HG02798 (cell line): Measurements from ENCODE around the gene NRXN3.

Source experiments
- ATAC-seq: cut with Tn5 transposase; IDR thresholded peaks from one replicate; pipeline ENCODE4 v1.9.1; 2021; ENCODE audit warnings: mild to moderate bottlenecking; ENCODE audit not compliant: unreplicated experiment, poor library complexity

NRXN3 gene

DNA sequence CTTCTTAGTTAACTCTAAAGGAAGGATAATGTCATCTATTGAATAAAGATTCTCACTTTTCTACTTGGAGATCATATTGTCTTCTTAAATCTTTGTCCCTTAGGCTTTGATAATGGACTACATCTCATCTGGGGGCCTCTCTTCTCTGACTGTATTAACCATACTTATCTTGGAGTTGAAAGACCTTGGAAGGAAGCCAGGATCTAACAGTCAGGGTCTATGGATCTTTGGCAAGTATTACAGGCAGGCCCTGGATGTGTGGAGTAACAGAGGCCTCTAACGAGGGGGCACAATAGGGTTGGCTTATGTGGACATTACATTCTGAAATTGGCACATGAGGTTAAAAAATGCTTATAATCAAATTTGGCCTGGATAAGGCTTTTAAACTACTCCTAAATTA, 513.8 kb downstream of the NRXN3 start:
- no peak for ATAC-seq

DNA sequence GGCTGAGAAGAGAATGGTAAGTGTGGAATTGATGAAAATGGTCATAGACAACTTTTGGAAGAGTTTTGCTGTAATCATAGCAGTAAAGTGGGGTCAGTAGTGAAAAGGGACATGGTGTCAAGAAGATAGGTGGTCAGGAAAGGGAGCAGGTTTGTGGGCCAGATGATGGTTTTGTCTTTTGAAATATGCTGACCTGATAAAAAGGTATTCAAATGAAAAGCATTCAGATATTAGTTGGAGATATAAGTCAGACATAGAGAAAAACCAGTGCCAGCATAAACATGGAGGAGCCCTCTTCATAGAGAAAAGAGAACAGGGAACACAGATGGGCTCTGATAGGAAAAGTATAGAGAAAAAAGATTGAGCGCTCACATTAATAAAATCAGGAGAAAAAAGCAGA, 518.3 kb downstream of the NRXN3 start:
- ATAC-seq, result no peak

DNA sequence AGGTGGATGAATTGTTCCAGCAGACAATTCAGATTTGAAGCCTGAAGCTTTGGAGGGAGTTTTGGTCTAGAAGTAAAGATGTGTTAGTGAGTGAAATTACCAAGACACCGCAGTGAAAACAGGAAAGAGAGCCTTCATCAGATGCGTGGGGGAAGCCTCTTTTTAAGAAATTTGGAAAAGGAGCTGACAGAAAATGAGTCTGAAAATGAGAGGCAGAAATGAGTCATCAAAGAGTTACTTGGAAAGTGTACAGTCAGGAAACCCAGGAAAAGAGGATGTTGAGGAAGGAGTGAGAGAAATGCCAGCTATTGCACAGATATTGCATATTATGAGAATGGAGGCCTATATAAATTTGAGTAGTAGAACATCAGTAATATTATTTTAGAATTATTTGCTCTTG, 520.7 kb downstream of the NRXN3 start:
- ATAC-seq, result no peak

DNA sequence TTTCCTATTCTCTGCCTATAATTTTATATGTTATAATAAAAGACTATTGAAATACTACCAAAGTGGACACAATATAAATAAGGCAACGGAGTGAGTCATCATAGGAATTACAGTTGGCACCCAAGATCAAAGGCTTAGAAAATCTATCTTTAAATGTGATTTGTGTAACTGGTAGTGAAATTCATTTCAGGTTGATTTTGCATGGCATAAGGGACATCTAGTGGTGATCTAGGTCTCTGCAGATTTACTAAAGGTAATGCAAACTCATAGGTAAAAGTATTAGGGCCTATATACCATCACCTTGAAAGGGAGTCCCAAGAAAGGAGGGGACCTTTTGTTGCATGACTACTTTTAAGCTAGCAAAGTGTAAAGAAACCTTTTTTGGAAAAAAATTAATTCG, 527.2 kb downstream of the NRXN3 start:
- ATAC-seq, result no peak

DNA sequence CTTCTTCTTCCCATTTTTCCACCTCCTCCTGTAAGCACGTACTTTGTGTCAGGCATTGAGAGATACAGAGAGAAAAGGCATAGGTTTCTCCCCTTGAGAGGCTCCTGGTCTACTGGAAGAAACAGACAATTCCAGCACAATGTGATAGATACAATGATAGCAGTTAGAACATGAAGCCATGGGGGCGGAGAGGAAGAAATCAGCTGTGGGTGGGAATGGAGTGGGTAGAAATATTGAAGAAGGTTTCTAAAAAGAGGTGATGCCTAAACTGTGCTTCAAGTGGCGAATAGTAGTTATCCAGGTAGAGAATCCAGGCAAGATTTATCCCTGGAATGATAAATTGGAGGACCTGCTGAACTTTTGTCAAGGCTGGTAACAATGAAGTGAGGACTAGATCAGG, 528.8 kb downstream of the NRXN3 start:
- ATAC-seq, result no peak

DNA sequence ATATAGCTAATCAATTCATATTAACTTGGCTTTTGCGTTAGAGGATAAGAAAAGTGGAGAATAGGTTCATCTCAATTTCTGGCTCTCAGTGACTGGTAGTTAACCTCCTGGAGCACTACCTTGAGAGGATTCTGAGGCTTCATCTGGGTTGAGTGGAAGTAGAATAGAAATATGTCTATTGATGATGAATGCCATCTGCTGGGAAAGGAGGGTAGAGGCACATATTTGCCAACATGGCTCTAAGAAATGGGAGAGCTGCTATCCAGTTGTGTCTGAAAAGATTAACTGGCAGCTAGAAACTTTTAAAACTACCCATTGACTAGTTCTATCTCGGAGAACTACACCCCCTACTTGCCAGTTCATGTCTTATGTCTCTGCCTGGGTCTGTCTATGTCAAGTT, 530.1 kb downstream of the NRXN3 start:
- no peak for ATAC-seq

DNA sequence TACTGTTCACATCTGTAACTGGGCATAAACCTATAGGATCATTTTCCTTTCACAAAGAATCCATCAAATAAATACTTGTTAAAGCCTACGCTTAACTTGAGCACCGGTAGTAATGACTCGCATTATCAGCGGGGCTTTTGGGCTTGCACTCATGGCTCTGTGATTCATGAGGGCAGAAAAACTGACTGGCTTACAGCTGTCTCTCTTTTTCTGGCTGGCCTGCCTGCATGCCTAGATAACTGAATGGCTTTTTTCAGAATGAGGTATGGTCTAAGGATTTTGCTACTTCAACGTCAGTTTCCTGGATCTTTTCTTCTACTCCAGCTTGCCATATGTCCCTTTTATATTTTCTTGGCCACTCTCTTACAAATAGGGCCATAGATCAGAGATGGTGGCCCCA, 531.1 kb downstream of the NRXN3 start:
- no peak for ATAC-seq

DNA sequence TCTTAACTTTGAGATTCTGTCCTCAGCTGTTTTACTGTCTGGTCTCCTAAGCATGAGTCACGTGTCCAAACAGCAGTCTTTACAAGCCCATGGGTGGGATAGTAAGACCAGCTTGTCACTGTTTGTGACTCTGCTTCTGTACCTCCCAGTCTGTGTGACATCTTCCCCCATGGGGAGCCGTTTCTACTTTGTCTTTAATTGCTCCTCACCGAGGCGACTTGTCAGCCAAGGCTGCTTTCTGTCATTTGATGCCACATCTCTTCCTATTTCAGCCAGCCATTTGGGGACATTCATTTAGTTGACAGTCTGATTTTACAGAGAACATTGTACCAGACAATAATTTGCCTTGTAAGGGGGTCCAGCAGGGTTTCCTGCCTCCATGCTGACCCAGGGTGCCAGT, 534.8 kb downstream of the NRXN3 start:
- no peak for ATAC-seq

DNA sequence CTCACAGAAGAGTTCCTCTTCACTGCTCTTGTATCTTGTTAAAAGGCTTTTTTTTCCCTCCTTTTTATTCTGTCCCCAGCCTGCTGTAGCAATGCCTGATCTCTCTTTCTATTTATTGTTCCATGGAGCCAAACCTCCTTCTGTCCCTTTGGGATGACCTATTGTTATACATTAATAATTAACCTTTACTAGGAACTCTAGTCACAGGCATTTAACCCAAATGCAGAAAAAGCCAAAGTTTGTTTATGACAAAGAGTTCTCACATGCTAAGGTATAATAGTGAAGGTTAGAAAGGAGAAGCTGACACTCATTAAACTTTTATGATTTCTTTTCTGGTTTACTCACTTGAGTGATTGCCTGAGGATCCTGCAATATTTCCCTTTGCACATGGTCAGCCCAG, 535.8 kb downstream of the NRXN3 start:
- no peak for ATAC-seq

DNA sequence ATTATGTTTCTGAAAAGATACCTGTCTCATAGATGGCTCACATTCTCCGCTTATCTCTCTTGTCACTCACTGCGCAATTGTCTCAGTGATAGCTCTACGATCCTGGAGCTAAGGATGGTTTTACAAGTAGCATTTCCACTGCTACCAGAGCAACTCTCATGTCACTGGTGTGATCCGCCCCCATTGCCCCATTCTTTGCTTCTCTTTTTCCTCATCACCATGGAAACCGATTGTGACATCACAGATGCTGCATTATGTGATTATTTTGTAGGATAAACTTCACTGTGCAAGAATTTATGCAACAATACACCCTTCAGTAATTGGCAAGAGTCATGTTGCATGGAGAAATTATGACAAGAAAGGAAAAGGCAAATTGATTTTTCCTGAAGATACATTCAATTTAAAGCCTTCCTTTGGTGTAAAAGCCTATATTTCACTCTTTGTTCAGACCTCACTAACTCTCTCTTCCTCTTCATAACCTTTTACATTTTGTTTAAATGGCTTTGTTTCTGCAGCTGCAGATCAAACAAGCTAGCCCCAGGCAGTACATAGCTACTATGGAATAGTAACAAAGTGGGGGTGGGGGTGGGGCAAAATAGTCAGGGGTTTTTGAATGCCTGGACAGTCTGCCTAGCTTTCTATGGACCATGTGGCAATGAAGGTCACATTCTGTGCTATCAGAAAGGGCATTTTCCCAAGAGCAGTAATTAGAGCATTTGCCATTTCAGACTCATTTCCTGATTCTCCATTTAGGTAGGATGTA, 539.8 kb downstream of the NRXN3 start:
- ATAC-seq, result no peak

DNA sequence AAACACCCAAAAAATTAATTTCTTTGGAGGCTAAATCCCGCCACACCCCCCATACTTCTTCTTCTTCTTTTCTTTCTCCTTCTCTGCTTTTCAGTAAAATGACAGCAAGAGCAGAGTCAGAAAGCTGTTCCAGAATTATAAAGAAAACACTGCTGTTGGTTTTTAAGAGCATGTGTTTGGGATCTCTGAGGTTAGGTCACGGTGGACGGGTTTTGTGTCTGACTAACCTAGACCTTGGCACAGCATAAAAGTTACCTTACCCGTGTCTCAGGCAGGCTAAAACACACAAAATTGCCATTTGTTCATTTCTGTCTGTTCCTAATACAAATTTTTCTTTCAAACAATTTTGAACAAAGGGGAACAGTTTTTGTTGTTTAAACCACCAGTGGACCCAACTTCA, 540.8 kb downstream of the NRXN3 start:
- ATAC-seq, result no peak

DNA sequence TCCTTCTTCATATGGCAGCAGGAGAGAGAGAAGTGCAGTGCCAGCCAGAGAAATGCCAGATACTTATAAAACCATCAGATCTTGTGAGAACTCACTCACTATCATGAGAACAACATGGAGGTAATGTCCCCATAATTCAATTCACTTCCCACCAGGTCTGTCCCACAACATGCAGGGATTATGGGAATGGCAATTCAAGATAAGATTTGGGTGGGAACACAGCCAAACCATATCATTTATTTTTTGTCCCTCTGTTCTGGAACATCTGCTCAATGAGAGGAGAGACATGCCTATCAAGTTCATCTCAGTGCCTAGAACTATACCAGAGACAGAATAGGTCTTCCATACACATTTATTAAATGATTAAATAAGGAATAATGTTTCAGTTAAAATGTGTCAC, 543.5 kb downstream of the NRXN3 start:
- no peak for ATAC-seq

DNA sequence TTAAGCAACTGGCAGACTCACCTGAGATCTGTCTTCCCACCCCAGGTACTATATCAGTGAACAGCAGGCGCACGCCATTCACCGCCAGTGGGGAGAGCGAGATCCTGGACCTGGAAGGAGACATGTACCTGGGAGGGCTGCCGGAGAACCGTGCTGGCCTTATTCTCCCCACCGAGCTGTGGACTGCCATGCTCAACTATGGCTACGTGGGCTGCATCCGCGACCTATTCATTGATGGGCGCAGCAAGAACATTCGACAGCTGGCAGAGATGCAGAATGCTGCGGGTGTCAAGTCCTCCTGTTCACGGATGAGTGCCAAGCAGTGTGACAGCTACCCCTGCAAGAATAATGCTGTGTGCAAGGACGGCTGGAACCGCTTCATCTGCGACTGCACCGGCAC, 544.5 kb downstream of the NRXN3 start:
- ATAC-seq, result no peak

DNA sequence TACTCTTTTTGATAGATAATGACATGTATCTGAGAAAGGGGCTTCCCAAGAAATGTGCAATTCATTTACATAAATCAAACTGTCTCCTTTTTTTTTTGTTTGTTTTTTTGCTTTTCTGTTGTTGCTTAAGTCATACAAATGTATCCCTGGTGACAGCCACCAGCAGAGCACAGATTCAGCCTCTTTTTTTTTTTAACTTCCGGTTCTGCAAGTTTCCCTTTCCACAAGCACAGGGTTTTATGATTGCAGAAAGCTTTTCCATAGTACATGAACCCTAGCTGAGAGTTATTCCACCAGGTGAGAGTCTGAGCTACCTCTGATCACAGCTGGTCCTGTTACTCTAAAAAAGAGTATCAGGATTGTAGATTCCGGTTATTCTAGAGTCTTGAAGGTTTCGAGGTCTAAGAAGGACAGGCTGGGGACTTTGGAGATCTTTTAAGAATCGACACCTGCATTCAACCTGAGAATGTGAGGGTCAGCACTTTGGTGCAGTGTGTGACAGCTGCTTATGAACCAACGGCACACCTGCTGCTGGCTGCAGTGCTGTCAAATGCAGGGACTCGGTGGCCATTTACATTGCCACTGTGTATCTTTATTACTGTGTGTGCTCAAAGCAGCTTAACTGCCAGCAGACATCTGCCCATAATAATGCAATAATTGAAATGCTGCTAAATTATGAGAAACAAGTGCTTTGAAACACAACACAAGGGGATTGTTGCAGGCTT, 551.7 kb downstream of the NRXN3 start:
- no peak for ATAC-seq

DNA sequence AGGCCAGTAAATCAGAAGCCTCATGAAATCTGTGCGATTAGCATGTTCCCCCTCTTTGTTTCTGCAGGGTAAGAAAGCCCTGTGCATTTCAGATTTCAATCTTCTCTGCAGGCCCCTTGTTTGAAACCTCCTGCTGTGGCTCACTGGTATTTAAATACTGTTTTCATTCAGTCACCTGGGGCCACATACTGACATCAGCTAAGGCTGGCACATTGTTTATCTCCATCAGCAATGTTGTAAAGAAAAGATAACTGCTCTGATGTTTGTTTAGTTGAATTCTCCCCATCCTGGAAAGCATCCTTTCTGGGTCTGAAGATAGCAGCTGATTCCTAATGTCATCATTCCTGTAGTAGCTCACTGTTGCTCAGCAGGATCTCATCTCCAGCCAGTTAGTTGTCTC, 554.9 kb downstream of the NRXN3 start:
- ATAC-seq, result no peak

DNA sequence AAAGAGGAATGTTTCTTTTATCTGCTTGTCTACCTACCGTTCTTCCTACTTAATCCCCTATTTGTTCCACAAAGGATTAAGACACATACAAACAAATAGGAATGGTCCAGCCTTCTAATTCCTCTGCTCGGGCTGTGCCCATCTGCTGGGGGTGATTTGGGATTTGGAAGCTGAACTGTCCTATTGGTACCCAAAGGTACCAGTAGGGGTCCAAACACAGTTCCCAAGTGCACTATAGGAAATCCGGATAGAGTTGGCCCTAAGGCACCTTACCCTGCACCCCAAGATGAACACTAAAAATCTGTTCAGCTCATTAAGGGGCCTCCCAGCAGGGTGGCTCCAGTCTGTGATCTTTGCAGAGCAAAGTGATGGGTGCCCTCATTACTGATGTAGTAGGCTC, 566.9 kb downstream of the NRXN3 start:
- ATAC-seq, result no peak

DNA sequence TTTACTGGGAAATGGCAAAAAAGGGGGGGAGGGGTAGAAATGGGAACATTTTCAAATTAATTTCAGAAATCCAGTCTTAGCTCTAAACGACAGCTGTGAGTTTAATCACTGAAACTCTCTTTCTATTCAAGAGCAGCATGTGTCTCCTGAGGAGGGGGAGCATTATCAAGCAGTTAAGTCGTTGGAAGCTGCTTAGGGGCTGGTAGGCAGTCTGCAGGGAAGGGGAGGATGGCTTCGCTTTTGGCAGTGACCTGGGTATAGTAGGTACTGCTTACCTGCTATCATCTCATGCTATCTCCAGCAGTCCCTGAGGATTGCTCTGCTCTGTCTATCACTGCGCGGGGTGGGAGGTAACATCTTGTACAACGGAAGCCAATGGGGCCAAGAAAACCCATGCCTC, 567.4 kb downstream of the NRXN3 start:
- ATAC-seq, result no peak

DNA sequence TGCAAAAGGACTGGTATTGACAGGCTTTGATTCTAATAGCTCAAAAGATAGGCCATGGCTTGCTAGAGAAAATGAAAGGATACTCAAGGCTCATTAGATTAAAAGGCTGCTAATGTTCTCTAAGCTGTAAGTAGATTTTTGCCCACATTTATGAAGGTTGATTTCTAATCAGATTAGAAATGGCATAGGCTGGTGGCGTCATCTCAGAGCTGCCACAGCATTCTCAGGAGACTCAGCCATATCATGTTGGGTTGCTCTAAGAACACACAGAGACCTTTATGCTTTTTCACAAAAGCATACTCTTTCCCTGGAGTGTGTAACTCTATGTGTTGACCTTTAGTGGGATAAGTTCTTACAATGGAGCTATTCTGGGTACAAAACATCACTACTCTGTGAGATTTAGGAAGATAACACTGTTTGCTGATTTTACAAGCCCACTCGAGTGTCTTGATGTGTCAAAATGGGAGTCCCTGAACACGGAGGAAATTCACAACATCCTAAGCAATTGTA, 576.0 kb downstream of the NRXN3 start:
- no peak for ATAC-seq

DNA sequence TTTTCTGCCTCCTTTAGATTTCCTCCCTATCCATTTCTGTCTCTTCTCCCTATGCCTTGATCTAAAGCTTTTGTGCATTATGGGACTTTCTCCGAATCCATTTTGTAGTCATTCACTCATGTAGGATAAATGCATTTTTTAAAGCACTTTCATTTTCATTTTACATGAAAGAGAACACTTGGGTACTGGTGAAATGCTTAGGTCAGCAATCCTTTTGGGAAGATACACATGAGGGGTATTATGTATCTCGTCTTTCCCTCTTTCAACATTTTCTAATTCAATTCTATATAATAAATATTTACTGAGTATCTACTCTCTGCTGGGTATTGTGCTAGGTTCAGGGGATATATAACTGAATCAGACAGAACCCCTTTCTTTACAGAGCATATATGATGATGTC, 577.6 kb downstream of the NRXN3 start:
- no peak for ATAC-seq

DNA sequence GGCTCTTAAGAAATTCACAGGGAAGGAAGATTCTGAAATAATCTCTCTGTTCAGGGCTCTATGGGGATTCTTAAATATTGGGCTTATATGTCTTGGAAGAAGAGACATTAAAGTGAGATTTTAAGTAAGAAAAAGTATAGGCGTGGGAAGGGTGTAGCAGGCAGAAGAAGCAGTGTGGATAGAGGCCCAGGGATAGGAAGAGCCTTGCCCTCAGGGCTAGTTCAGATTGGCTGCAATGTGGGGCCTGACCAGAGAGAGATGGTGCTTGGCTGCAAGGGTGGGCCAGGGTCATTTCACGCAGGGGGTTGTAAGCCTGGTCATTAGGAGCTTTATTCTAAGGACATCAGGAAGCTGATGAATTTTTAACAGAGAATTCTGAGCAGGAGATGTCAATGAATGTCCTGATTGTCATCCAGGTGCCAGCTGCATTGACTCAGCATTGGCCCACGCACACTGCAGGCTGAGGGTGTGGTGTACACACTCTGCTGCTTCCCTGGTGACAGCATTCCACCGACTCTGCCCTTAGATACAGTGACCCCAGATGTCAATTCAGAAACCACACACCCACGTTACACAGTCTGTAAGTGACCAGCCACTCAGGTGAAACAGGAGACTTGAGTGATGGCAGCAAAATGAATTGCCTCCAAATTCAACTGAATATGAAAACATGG, 582.5 kb downstream of the NRXN3 start:
- ATAC-seq, result peak; percentile 81

DNA sequence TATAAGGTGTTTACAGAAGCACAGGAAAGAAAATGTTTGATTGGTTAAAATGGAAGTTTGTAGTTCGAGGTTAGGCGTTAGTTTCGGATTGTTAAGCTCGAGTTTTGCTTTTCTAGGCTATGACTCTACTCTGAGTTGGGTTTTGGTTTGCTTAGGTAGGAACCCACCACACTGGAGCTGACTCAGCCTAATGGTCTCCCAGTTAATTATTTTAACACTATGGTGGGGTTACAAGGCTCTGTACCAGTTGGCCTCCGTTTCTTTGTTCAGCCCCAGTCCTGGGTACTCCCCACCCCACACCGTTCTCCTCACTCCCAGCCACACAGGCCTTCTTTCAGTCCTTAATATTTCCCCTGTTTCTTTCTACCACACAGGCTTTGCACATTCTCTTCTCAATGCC, 583.9 kb downstream of the NRXN3 start:
- ATAC-seq, result no peak
